Neural cell (in vitro differentiated cells): ENCODE data around the gene RAB1A.
"Not testable (repeated sequence)": the region's sequence is repeated elsewhere in the genome, so short reads cannot be mapped to it uniquely, and the experiment has no call there.

Experiments used
- CTCF ChIP-seq: fragments of 450-650 bp; IDR thresholded peaks from 2 replicates; pipeline ENCODE4 v1.5.1; 2014; ENCODE audit warnings: antibody characterized with exemption, mild to moderate bottlenecking, moderate library complexity; ENCODE audit not compliant: poor library complexity, severe bottlenecking
- MXI1 ChIP-seq: fragments of 450-650 bp; conservative IDR thresholded peaks from 2 replicates; pipeline ENCODE4 v1.6.1; 2014; ENCODE audit warnings: antibody characterized with exemption, mild to moderate bottlenecking; ENCODE audit not compliant: poor library complexity, severe bottlenecking
- TAF1 ChIP-seq: IDR thresholded peaks from 2 replicates; pipeline ENCODE4 v1.6.1; 2012; ENCODE audit warnings: low read depth

DNA sequence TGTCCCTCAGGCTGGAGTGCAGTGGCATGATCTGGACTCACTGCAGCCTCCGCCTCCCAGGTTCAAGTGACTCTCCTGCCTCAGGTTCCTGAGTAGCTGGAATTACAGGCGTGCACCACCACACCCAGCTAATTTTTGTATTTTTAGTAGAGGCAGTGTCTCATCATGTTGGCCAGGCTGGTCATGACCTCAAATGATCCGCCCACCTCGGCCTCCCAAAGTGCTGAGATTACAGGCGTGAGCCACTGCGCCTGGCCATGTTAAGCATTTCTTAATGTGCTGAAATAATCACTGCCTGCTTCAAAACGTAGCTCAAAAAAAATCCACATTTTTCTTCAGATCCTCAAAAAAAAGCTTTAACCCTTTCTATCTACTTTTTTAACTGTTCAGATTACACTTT is 4.4 kb downstream of the RAB1A start:
- not testable (repeated sequence) for TF ChIP-seq CTCF, TAF1, MXI1
